Panc1 (cell line): ENCODE data around the gene FAM13A. TPM values are rescaled to one million over a fixed set of nuclear protein-coding genes. Genes with fewer than 3 reads are reported as not detected.

Source experiments
- ATAC-seq: fragments of 200-7000 bp; cut with Tn5 transposase; 2 replicates; pipeline ENCODE4 v1.9.1; 2020; ENCODE audit warnings: mild to moderate bottlenecking, moderate library complexity
- BruUV-seq: library from RNA; stranded (reverse); fragments of 400-500 nt; replicated peaks from 2 replicates; lab custom pipeline; 2021; lab: Mats Ljungman, UMichigan
- CTCF ChIA-PET: fragments of 300-600 bp; sonication (Branson Sonifier 250); formaldehyde crosslinking; loops from one replicate; lab custom pipeline; 2022; ENCODE audit warnings: antibody characterized with exemption; lab: Charles Lee
- POLR2A ChIA-PET: fragments of 300-600 bp; sonication (Branson Sonifier 250); formaldehyde crosslinking; loops from one replicate; lab custom pipeline; 2022; ENCODE audit warnings: antibody characterized with exemption; lab: Charles Lee
- DNase-seq: peaks from one replicate; pipeline ENCODE4 v3.0.0-alpha.2; 2010; ENCODE audit warnings: low read depth, low spot score
- H3K27ac ChIP-seq: 2 replicates; pipeline ENCODE4 v1.5.1; 2011; ENCODE audit warnings: mild to moderate bottlenecking, low read length, inconsistent platforms
- H3K27me3 ChIP-seq: fragments of 200-500 bp; sonication (Bioruptor generic); 2 replicates; pipeline ENCODE4 v1.6.0; 2014; ENCODE audit warnings: low read length, inconsistent platforms; ENCODE audit not compliant: control insufficient read depth, insufficient read depth
- H3K36me3 ChIP-seq: fragments of 200-500 bp; sonication (Bioruptor generic); 2 replicates; pipeline ENCODE4 v1.5.1; 2014; ENCODE audit warnings: inconsistent platforms, mild to moderate bottlenecking, low read length, moderate library complexity; ENCODE audit not compliant: control insufficient read depth, insufficient read depth
- H3K4me1 ChIP-seq: 2 replicates; pipeline ENCODE4 v1.5.1; 2011; ENCODE audit warnings: inconsistent platforms, mild to moderate bottlenecking, low read length, moderate library complexity; ENCODE audit not compliant: control insufficient read depth, insufficient read depth
- H3K4me3 ChIP-seq, 2 experiments: 2 replicates each; pipeline ENCODE4 v1.5.1; 2011 to 2012; ENCODE audit warnings: low read depth in 2 of 2, low read length in 2 of 2, mild to moderate bottlenecking in 2 of 2, inconsistent platforms in 1 of 2, moderate library complexity in 1 of 2
- H3K9me3 ChIP-seq: fragments of 200-500 bp; sonication (Bioruptor generic); 2 replicates; pipeline ENCODE4 v1.5.1; 2014; ENCODE audit warnings: low read depth, mild to moderate bottlenecking, inconsistent platforms, low read length, moderate library complexity; ENCODE audit not compliant: control insufficient read depth, insufficient read depth
- CTCF ChIP-seq: fragments of 450-650 bp; IDR thresholded peaks from 2 replicates; pipeline ENCODE4 v1.5.1; 2017; ENCODE audit warnings: mild to moderate bottlenecking
- POLR2AphosphoS5 ChIP-seq: IDR thresholded peaks from 2 replicates; pipeline ENCODE4 v1.6.1; 2012; ENCODE audit warnings: mild to moderate bottlenecking, low read depth, low read length, moderate library complexity
- REST ChIP-seq, 2 experiments: IDR thresholded peaks; 2 replicates each; pipeline ENCODE4 v1.6.1; 2011 to 2012; ENCODE audit warnings: low read depth in 2 of 2, control low read depth in 1 of 2, low read length in 1 of 2, mild to moderate bottlenecking in 1 of 2, moderate library complexity in 1 of 2; ENCODE audit not compliant: insufficient read depth in 1 of 2
- SIN3A ChIP-seq: IDR thresholded peaks from 2 replicates; pipeline ENCODE4 v1.6.1; 2012; ENCODE audit warnings: low read depth, mild to moderate bottlenecking, low read length, moderate library complexity, borderline replicate concordance; ENCODE audit not compliant: insufficient read depth
- TCF7L2 ChIP-seq: IDR thresholded peaks from 2 replicates; pipeline ENCODE4 v1.6.1; 2011; ENCODE audit warnings: mild to moderate bottlenecking, low read depth, low read length, inconsistent platforms
- in situ Hi-C: cut with HindIII; loops from 2 replicates; pipeline ENCODE4 v1.10.0; 2016; ENCODE audit warnings: low sequenced_read_pairs, low pct_unique_long_range_greater_than_20kb
- intact Hi-C: fragments of 100-400 bp; cut with micrococcal nuclease; formaldehyde crosslinking; loops from one replicate; pipeline ENCODE4 v1.10.0; 2022; ENCODE audit not compliant: unreplicated experiment
- total RNA-seq: library from RNA; stranded (reverse); gene quantifications from one replicate; pipeline ENCODE4 v1.2.1, GENCODE V29; 2021; ENCODE audit not compliant: unreplicated experiment

Gene FAM13A
- total RNA-seq, 1 experiment from 2014 or later, result 5.8 TPM

DNA sequence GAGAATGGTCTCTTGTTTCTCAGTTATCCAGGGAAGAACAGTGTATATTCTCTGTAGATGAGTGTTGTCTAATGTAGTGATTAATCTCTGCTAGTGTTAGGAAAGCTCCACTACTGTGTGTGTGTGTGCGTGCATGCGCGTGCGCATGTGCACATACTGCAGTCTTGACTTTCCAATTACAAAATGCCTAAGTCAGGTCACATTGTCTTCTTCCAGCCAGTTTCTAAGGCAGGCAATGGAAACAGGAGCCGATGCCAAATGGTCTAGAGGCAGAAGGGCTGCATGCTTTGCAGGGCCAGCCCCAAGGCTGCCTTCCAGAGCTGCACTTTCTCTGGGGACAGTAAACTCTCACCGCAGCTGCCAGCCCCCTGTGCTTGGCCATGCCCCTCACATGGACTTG, 328.8 kb downstream of the FAM13A start:
- no peak for TF ChIP-seq POLR2AphosphoS5
- no peak for TF ChIP-seq SIN3A
- TF ChIP-seq TCF7L2, result no peak
- TF ChIP-seq REST (IDR thresholded peaks at IDR 0.05; ENCODE audit: insufficient read depth in 1 of 2, low read depth in 2 of 2, low read length in 1 of 2), result no peak
- Histone ChIP-seq H3K36me3 (no peaks in the 10 kb centered on the region), H3K4me3 (no peak overlapping the region), H3K27ac (no peak overlapping the region), H3K9me3 (no peaks in the 10 kb centered on the region), H3K27me3 (no peaks in the 10 kb centered on the region), H3K4me1 (no peaks in the 10 kb centered on the region)
- ChIA-PET CTCF (no interaction called here), POLR2A (no interaction called here)
- BruUV-seq, result no TSS peak
- ATAC-seq (no peak), DNase-seq (no peak)
- intact Hi-C loops (no loop called here), in situ Hi-C loops (no loop called here)

DNA sequence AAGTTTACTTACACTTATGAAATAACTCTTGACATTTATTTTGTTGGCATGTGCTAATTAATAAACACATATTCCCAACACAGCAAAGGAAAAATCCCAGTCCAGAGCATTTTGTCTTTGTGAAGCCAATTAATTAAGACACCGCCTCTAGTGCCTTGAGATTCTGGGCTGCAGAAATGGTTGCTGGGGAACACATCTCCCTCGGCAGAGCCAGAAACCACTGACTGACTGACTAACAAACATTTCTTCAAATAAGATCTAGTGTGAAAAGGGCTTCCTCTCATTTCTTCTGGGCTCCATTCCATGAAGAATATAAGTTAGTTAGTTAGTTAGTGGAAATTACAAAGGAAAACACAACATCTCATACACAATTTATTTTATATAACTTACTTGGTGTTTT, 331.0 kb downstream of the FAM13A start:
- no peaks in the 10 kb centered on the region for H3K36me3 ChIP-seq
- H3K9me3 ChIP-seq, result no peaks in the 10 kb centered on the region
- H3K27ac ChIP-seq, result no peak overlapping the region
- ATAC-seq, result no peak
- H3K27me3 ChIP-seq, result no peaks in the 10 kb centered on the region
- H3K4me3 ChIP-seq, result no peak overlapping the region
- TF ChIP-seq TCF7L2 (no peak), REST (IDR thresholded peaks at IDR 0.05; ENCODE audit: insufficient read depth in 1 of 2, low read depth in 2 of 2, low read length in 1 of 2) (no peak), POLR2AphosphoS5 (no peak), CTCF (no peak), SIN3A (no peak)
- ChIA-PET CTCF (no interaction called here), POLR2A (no interaction called here)
- H3K4me1 ChIP-seq, result no peaks in the 10 kb centered on the region
- no TSS peak for BruUV-seq
- in situ Hi-C loops (no loop called here), intact Hi-C loops (no loop called here)
- DNase-seq, result no peak
